Stimulated activated CD8-positive, alpha-beta memory T cell treated with anti-CD3 and anti-CD28 coated beads, Interleukin-12 subunit alpha, Interleukin-12 subunit beta, amount 100 ng/mL, for 24 hours (primary cell): Measurements from ENCODE around the gene CC2D2B.
A peak's percentile ranks its signal among the peaks of the same experiment; 100 is the strongest.
"Not testable (repeated sequence)": the region's sequence is repeated elsewhere in the genome, so short reads cannot be mapped to it uniquely, and the experiment has no call there.

ENCODE experiments used
- DNase-seq: peaks from one replicate; pipeline ENCODE4 v3.0.0-alpha.2; 2020; ENCODE audit errors: extremely low read depth

The CC2D2B gene

GRCh38 chr10:95907456-95908253, at the start of gene CC2D2B:
CC2D2B (plus strand) TSS chr10:95907975; CDS start chr10:95911324, 3,349 bp downstream.
- DNase-seq: peak; percentile 52

GRCh38 chr10:95860166-95860940, 47.4 kb upstream of the CC2D2B start:
- DNase-seq: no peak

DNA sequence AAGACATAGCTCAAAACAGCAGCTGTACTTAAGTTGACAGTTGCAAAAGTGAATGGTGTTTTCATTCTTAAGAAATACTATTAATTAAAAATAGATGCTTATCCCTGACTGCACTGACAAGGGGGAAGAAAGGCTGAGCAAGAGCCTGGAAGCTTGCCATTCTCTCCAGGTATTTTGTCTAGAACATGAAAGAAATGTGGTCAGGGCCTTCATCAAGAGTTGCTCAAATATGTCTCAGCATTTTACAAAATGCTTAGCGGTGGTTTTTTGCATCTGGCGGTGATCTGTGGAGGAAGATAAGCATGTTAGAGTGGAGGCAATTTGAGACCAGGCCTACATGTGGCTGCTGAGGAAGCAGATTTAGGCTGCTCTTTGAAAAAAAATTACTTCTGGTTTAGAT, 46.4 kb upstream of the CC2D2B start:
- DNase-seq: no peak

DNA sequence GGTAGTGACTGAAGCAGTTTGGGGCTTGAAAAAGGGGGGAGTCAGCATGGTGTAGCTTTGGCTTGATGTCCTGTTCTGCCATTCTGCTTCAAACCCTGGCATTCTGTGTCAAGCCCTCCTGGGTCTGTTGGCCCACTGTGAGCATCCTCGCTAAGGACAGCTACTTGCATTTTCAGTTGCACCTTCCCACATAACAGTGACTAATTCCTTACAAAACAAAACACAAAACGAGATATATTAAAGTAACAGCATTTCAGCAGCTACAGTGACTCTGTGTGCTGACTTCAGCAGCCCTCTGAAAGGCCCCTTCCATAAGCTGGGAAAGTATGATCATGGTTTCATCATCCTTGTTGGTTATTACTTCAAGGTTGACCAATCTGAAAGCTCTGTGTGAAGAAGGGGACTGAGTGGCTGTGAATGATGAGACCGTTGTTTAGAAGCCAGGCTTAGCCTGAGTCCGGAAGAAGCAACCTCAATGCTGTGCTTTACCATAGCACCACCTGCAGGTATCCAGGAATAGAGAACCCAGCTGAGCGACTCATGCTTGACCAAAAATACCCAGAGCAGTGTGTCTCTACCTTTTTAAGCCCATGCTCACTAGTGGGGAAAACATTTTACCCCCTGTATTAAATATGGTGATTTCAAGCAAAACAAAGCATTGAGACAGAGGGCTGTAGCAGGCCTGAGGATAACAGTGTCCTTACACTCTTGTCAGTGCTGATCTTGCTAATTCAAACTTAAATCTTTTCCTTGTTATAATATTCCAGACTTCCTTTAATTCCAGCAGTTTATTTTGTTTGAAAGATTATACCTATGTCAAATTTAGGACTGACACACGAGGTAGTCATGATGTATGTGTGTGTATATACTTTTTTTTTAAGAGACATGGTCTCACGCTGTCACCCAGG, 42.6 kb upstream of the CC2D2B start:
- DNase-seq: no peak

DNA sequence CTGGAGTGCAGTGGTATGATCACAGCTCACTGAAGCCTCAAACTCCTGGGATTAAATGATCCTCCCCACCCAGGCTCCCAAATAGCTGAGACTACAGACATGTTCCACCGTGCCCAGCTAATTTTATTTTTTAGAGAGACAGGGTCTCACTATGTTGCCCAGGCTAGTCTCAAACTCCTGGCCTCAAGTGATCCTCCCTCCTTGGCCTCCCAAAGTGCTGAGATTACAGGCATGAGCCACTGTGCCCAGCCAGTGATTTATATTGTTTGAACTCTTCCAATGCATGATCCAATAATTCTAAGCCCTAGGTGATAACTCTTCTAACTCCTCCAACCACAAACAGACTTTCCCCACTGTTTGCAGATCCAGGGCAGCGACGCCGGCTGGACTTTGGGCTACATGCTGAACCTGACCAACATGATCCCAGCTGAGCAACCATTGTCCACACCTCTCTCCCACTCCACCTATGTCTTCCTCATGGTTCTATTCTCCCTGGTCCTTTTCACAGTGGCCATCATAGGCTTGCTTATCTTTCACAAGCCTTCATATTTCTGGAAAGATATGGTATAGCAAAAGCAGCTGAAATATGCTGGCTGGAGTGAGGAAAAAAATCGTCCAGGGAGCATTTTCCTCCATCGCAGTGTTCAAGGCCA, 41.8 kb upstream of the CC2D2B start:
- no peak for DNase-seq

DNA sequence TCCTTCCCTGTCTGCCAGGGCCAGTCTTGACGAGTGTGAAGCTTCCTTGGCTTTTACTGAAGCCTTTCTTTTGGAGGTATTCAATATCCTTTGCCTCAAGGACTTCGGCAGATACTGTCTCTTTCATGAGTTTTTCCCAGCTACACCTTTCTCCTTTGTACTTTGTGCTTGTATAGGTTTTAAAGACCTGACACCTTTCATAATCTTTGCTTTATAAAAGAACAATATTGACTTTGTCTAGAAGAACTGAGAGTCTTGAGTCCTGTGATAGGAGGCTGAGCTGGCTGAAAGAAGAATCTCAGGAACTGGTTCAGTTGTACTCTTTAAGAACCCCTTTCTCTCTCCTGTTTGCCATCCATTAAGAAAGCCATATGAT, 41.3 kb upstream of the CC2D2B start:
- no peak for DNase-seq

DNA sequence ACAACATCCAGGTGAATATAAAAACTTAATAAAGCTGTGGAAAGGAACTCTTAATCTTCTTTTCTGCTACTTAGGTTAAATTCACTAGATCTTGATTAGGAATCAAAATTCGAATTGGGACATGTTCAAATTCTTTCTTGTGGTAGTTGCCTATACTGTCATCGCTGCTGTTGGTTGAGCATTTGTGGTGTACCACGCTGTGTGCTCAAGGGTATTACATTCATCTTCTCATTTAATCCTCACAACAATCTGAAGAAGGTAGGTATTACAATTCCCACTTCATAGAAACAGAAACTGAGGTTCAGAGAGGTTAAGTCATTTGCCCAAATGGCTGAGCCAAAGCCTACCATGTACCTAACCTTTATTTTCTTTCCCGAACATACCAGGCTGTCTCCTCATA, 39.9 kb upstream of the CC2D2B start:
- no peak for DNase-seq

DNA sequence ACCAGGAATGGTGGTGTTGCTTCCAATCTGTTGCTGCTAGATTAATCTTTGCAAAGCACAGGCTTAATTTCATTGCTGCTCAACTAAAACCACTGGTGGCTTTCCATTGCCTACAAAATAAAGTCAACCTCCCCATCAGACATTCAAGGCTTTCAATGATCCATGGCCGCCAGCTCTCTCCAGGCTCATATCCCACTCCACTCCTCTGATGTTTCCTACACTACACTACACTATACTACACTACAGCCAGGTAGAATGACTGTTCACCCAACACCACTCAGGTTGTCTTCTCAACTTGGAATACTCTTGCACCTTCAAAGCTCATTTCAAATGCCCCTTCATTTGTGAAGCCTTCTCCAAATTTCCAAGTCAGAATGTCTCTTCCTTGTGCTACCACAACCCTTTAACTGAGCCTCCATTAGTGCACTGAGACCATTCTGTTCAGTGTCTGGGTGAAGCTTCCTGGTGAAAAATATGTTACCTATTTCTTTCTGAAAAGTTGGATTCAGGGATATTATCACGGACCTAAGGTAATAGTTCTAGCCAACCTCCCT, 35.5 kb upstream of the CC2D2B start:
- no peak for DNase-seq

- no peak for DNase-seq
Measured at GRCh38 chr10:95873139-95873538, 34.6 kb upstream of the CC2D2B start.

DNA sequence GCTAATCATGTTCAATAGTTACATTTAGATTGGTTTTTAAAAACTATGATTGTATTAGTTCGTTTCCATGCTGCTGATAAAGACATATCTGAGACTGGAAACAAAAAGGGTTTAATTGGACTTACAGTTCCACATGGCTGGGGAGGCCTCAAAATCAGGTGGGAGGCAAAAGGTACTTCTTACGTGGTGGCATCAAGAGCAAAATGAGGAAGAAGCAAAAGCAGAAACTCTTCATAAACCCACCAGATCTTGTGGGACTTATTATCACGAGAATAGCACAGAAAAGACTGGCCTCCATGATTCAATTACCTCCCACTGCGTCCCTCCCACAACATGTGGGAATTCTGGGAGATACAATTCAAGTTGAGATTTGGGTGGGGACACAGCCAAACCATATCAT, 34.1 kb upstream of the CC2D2B start:
- no peak for DNase-seq

DNA sequence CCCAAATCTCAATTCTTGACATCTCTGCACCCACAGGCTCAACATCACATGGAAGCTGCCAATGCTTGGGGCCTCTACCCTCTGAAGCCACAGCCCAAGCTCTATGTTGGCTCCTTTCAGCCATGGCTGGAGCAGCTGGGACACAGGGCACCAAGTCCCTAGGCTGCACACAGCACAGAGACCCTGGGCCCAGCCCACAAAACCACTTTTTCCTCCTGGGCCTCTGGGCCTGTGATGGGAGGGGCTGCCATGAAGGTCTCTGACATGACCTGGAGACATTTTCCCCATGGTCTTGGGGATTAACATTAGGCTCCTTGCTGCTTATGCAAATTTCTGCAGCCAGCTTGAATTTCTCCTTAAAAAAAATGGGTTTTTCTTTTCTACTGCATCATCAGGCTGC, 33.0 kb upstream of the CC2D2B start:
- DNase-seq: not testable (repeated sequence)

DNA sequence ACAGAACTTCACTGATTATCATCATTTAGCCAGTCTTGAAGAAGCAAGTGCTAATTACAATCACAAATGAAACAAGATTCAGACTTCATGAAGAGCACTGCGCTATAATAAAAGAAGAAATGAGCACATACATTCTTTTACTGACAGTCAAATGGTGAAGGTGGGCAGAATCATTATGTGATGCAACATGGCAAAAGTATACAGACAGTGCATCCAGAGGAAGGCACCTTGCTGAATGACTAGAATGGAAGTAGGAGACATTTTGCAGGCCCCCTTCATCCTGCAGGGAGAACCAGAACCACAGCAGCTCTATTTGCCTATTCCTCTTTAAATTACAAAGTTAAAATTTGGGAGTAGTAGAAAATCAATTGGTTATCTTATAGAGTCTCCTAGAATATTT, 31.0 kb upstream of the CC2D2B start:
- no peak for DNase-seq

DNA sequence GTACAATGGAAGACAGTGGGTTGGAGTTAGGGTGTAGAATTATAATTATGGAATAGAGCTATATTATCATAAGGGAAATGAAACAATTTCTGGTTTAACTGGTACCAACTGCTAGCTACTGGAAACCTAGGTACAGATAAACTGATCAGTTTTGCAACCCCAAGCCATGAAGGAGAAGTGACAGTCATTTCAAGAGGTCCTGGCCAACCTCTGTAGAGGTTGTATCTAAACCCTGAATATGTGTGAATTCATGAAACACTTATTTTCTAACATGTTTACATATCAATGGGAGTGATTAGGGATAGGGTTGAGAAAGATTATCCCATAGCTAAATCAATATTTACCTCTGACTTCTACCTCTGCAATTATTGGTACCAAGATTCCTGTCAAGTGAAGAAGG, 29.9 kb upstream of the CC2D2B start:
- no peak for DNase-seq

GRCh38 chr10:95880704-95881103, 27.1 kb upstream of the CC2D2B start:
- DNase-seq: no peak

DNA sequence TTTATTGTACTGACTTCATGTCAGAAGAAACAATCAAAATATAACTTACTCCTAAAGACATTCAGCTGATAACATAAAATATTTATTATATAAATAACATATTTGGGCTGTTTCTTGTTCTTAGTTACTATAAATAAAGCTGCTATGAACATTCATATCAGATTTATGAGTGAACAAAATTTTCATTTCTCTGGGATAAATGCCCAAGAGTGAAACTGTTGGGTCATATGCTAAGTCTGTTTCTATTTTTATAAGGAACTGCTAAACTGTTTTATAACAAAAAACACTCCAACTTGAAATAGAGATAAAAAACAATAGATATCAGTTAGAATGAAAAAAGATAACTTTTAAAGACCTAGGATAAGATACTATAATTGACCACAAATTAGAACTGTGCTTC, 26.5 kb upstream of the CC2D2B start:
- no peak for DNase-seq

DNA sequence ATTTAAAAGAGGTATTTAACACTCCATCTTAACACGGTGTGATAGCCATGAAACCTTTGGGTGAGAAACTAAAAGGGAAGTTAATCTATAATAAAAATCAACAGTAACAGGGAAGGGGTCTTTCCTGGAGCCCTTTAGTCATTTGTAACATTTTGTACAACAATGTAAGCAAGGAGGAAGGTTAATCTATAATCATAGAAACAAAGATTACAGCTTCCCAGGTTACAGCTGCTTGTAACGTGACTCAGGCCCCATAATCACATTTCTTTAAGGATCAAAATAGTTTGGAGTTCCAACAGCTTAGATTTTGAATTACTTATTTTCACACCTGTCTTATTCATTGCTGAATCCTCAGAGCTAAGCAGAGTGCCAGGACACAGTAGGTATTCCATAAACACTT, 17.9 kb upstream of the CC2D2B start:
- DNase-seq: no peak

- no peak for DNase-seq
Measured at GRCh38 chr10:95896071-95896850, 11.5 kb upstream of the CC2D2B start.

GRCh38 chr10:95905897-95906580, 1.7 kb upstream of the CC2D2B start:
- DNase-seq: not testable (repeated sequence)

DNA sequence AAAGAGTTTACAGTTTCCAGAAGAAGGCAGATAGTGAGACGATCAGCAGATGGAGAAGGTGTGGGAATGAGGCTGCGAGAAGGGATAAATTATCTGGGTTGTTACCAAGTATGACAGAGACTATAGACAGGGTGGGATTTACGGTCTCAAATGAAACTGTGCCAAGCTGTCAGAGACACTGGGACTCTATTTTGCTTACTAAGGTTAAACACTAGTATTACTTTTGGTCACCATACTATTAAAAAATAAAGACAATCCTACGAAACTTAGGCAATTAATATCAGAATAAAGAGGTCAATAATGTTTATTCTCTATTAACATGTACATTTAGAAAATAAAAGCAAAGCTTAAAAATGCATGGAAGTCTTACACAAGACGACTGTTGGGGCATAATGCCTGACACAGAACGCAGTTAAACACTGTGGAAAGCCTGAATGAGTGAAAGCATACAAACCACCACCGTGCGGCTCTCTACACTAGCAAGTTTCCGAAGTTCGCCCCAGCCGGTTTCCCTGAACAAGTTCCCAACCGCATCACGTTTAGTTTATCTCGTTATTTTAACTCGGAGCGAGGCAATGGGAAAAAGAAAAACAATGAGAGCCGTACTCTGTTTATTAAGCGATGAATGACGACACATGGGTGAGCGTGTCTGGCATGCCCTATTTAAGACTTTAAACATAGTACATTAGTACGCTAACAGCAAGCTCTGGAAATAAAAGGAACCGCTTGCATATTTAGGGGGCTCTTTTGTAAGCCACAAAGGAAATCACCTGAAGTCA, 909 bp upstream of the CC2D2B start:
- no peak for DNase-seq
